Metanephros (tissue), 2 donors: Measurements from ENCODE around the gene PPM1B. TPM values are rescaled to one million over a fixed set of nuclear protein-coding genes. Genes with fewer than 3 reads are reported as not detected.

ENCODE experiments used
- small RNA-seq: library from RNA; depleted of rRNA; stranded (forward); fragments of <200 nt; gene quantifications from one replicate; pipeline ENCODE3, GENCODE V24; 2014; ENCODE audit warnings: low replicate concordance
- total RNA-seq: library from RNA; depleted of rRNA; stranded (reverse); fragments of >200 nt; gene quantifications from one replicate; pipeline ENCODE4 v1.2.3, GENCODE V29; 2014

Gene PPM1B
- total RNA-seq: 69.2 TPM

GRCh38 chr2:44168681-44169154, at the start of gene PPM1B:
Gene PPM1B, plus strand, starts transcription at chr2:44168875. Its CDS starts 32,325 bp downstream, at chr2:44201200.

Small RNA genes lying within 50 kb of the gene (small RNA-seq; reads per million reads assigned to genes)
- not detected for gene RNU6-566P

Other genes starting within 250 kb of the PPM1B start
- gene LRPPRC, start 172.9 kb upstream of the PPM1B start, total RNA-seq: 95.8 TPM
- gene SLC3A1, start 106.6 kb downstream of the PPM1B start, total RNA-seq: 94.2 TPM
- gene PREPL, start 192.6 kb downstream of the PPM1B start, total RNA-seq: 73.5 TPM
- gene CAMKMT, start 193.1 kb downstream of the PPM1B start, total RNA-seq: 19.9 TPM